ENCODE measurements around the gene SYCP3. TPM values are rescaled to one million over a fixed set of nuclear protein-coding genes. Genes with fewer than 3 reads are reported as not detected.
A peak's percentile ranks its signal among the peaks of the same experiment; 100 is the strongest.

The SYCP3 gene
- not detected in 2 replicates for total RNA-seq
- long read RNA-seq, result 0 reads

DNA sequence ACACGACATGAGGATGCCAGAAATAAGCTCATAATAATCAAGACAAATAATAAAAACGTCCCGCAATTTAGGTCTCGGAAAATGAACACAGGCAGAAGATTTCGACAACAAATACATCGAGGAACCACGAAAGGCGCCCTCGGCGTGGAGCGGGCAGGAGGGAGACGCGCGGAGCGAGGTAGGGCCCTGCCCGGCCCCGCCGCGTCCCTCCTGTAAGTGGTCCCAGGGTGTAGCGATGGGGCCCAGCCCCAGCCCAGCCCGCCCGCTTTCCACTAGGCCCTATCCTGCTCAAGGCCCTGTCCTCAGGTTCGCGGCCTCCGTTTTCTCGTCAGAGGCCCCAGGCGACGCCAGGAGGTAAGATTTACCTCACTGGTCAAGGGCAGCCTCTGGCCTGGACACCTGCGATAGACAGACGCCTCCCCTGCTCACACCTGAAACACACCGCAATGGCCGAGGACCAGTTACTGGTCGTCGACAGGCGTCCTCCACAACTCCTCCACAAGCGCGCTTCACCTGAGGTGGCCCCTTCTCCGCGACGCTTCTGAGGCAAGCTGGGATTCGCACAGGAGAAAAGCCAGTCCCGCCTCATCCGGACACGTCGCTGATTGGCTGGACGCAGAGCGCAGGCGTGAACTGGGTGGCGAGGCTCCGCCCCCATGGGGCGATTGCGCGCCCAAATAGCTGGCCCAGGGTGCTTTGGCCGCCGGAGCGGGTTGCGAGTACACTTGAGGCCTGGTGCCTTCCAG, at the start of gene SYCP3:
Gene SYCP3, minus strand, starts transcription at position 543 of the 746 bp plus-strand sequence. CDS start 1,527 bp downstream, outside the sequence.
- H3K27me3 Mint-ChIP-seq, result no peaks in the 10 kb centered on the region
- H3K9me3 Mint-ChIP-seq (ENCODE audit: low read depth), result no peaks in the 10 kb centered on the region
- no peaks in the 10 kb centered on the region for H3K4me1 Mint-ChIP-seq (ENCODE audit: low read depth)
- H3K27ac Mint-ChIP-seq, result no peak within 1 kb of the TSS
- no peak for DNase-seq (ENCODE audit: low spot score, unreplicated experiment)
- H3K4me3 Mint-ChIP-seq (ENCODE audit: low read depth), result no peak within 1 kb of the TSS
- no peak for TF ChIP-seq CTCF (IDR thresholded peaks at IDR 0.05; ENCODE audit: unreplicated experiment)
- H3K36me3 Mint-ChIP-seq (ENCODE audit: insufficient read depth), result peaks cover 16% of the 10 kb centered on the region

DNA sequence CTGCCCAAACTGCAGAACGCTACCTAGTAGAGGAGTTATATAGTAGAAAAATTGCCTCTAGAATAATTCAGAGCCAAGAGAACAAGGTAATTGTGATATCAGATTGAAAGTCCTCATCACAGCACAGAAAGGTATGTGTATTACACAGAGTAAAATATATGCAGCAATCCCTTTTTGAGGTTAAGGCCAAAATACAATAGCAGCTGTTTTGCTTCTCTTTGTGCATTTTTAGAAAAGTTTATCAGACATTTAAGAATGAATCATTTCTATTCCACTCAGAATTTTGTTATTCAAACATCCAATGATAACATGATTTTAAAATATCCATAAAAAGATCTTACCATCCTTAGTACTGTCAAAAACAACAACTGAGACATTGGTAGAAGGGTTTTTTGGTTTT, 46.4 kb upstream of the SYCP3 start:
- H3K4me3 Mint-ChIP-seq (ENCODE audit: low read depth), result no peak overlapping the region
- no peaks in the 10 kb centered on the region for H3K27me3 Mint-ChIP-seq

GRCh38 chr12:101784376-101784775, 45.1 kb upstream of the SYCP3 start:
- H3K36me3 Mint-ChIP-seq (ENCODE audit: insufficient read depth), result peaks cover 4% of the 10 kb centered on the region
- no peak for TF ChIP-seq CTCF (IDR thresholded peaks at IDR 0.05; ENCODE audit: unreplicated experiment)
- H3K9me3 Mint-ChIP-seq (ENCODE audit: low read depth), result no peaks in the 10 kb centered on the region
- no peak for DNase-seq (ENCODE audit: low spot score, unreplicated experiment)
- no peaks in the 10 kb centered on the region for H3K4me1 Mint-ChIP-seq (ENCODE audit: low read depth)
- peak overlapping the region; percentile 4 for H3K27ac Mint-ChIP-seq
- no peaks in the 10 kb centered on the region for H3K27me3 Mint-ChIP-seq
- no peak overlapping the region for H3K4me3 Mint-ChIP-seq (ENCODE audit: low read depth)

More for the DNA sequence above, 46.4 kb upstream of the SYCP3 start:
- no peak for DNase-seq (ENCODE audit: low spot score, unreplicated experiment)
- Mint-ChIP-seq H3K4me1 (ENCODE audit: low read depth) (no peaks in the 10 kb centered on the region), H3K36me3 (ENCODE audit: insufficient read depth) (peaks cover 4% of the 10 kb centered on the region), H3K27ac (no peak overlapping the region), H3K9me3 (ENCODE audit: low read depth) (no peaks in the 10 kb centered on the region)
- TF ChIP-seq CTCF (IDR thresholded peaks at IDR 0.05; ENCODE audit: unreplicated experiment), result no peak

DNA sequence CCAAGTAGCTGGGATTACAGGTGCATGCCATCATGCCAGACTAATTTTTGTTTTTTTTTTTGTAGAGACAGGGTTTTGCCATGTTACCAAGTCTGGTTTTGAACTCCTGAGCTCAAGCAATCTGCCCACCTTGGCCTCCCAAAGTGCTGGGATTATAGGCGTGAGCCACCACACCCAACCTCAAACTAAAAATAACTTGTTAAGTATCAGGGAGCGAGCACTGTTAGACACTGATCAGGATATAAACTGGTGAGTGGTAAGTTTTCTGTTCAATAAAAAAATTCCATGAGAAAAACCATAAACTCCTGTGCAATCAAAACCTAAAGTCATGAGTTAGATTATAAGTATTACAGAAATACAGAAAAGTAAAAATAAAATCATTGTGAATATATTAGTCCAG, 44.6 kb upstream of the SYCP3 start:
- no peaks in the 10 kb centered on the region for H3K4me1 Mint-ChIP-seq (ENCODE audit: low read depth)
- no peaks in the 10 kb centered on the region for H3K27me3 Mint-ChIP-seq
- no peak for DNase-seq (ENCODE audit: low spot score, unreplicated experiment)
- peaks cover 4% of the 10 kb centered on the region for H3K36me3 Mint-ChIP-seq (ENCODE audit: insufficient read depth)
- H3K9me3 Mint-ChIP-seq (ENCODE audit: low read depth), result no peaks in the 10 kb centered on the region
- H3K4me3 Mint-ChIP-seq (ENCODE audit: low read depth), result no peak overlapping the region
- no peak for TF ChIP-seq CTCF (IDR thresholded peaks at IDR 0.05; ENCODE audit: unreplicated experiment)
- H3K27ac Mint-ChIP-seq, result no peak overlapping the region

- Mint-ChIP-seq H3K4me1 (ENCODE audit: low read depth) (no peaks in the 10 kb centered on the region), H3K27ac (no peak overlapping the region), H3K36me3 (ENCODE audit: insufficient read depth) (peaks cover 4% of the 10 kb centered on the region), H3K27me3 (no peaks in the 10 kb centered on the region), H3K4me3 (ENCODE audit: low read depth) (no peak overlapping the region), H3K9me3 (ENCODE audit: low read depth) (no peaks in the 10 kb centered on the region)
- no peak for TF ChIP-seq CTCF (IDR thresholded peaks at IDR 0.05; ENCODE audit: unreplicated experiment)
- no peak for DNase-seq (ENCODE audit: low spot score, unreplicated experiment)
These were observed 43.9 kb upstream of the SYCP3 start for GRCh38 chr12:101783150-101783549.
